ENCODE results near the gene ST6GALNAC4. TPM values are rescaled to one million over a fixed set of nuclear protein-coding genes. Genes with fewer than 3 reads are reported as not detected.

ST6GALNAC4 gene
- polyA plus RNA-seq, 1 of the 3 experiments (the other 2 are of a cell fraction): 30.2 TPM

DNA sequence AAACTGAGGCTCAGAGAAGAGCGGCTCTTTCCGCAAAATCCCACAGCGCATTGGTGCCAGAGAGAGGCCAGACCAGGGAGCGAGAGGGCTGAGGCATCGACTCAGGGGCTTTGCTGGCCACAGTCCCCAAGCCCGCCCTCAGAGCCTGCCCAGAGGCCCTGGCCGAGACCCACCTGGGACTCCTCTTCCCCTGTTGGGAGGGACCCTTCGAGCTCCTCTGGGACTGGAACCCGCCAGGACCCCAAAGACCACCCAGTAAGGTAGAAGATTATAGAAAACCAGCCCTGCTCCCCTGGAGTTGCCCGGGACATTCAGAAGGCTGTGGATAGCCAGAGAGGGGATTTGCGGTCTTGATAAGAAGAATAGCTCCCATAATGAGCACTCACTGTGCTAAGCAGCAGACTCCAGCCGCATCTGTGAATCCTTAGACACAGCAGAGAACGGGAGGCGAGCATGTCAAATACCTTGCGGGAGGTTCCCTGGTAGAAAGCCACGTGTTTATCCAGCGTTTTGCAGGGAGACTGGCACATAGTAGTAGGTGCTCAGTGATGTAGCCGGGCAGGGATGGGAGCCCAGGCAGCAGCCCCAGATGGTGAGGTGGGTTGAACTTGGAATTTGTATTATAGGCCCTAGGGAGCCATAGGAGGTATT is 38.7 kb downstream of the ST6GALNAC4 start:
- Histone ChIP-seq H3K4me3 (ENCODE audit: low read depth in 2 of 2, low read length in 1 of 2) (peak overlapping the region; percentile 52 to 71), H3K9me2 (no peaks in the 10 kb centered on the region), H3K9ac (peak overlapping the region; percentile 63; the same call in 1 of the 2 replicates), H3K9me3 (no peaks in the 10 kb centered on the region), H3K4me1 (ENCODE audit: control insufficient read depth in 1 of 2, insufficient read depth in 2 of 2, low read depth in 1 of 2, low read length in 1 of 2) (peaks cover 9 to 39% of the 10 kb centered on the region in 2 experiments; a peak in 2 of 4 replicates), H4K20me1 (ENCODE audit: insufficient read depth) (no peaks in the 10 kb centered on the region), H3K27me3 (ENCODE audit: insufficient read depth) (no peaks in the 10 kb centered on the region), H3K79me2 (ENCODE audit: insufficient read depth) (peaks cover 7% of the 10 kb centered on the region; the same call in 1 of the 2 replicates), H2AFZ (ENCODE audit: low read depth) (peak overlapping the region; percentile 93), H3K36me3 (replicated peaks in 1 of 2; ENCODE audit: control insufficient read depth in 1 of 2, insufficient read depth in 2 of 2, low read length in 1 of 2) (no peaks in the 10 kb centered on the region), H3K27ac (ENCODE audit: low read depth in 2 of 2, low read length in 1 of 2) (peak overlapping the region in 1 of 2 experiments; percentile 59; a peak in 1 of 4 replicates), H3F3A (replicated peaks; ENCODE audit: insufficient read depth) (peaks cover 2% of the 10 kb centered on the region), H3K4me2 (peak overlapping the region; percentile 97)
- ChIA-PET CTCF (interaction anchor here (0.8 to 5.9 kb wide), 5 partner anchors 8 to 143 kb away, joined by 3 to 31 read pairs (median 12); partner anchors contain the start of genes CDK9, ENG and TOR2A), POLR2A (interaction anchor here (0.5 kb wide), 1 partner anchor 280 kb away, joined by 3 read pairs; no protein-coding TSS in a partner anchor)
- WGBS (ENCODE audit: low lambda C conversion rate): 47% methylated on average over 15 of the region's 18 CpGs
- TF ChIP-seq, protein P1, sequence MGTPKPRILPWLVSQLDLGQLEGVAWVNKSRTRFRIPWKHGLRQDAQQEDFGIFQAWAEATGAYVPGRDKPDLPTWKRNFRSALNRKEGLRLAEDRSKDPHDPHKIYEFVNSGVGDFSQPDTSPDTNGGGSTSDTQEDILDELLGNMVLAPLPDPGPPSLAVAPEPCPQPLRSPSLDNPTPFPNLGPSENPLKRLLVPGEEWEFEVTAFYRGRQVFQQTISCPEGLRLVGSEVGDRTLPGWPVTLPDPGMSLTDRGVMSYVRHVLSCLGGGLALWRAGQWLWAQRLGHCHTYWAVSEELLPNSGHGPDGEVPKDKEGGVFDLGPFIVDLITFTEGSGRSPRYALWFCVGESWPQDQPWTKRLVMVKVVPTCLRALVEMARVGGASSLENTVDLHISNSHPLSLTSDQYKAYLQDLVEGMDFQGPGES (IDR thresholded peaks at IDR 0.05; ENCODE audit: low read depth, low read length): no peak
- TF ChIP-seq, protein P2, sequence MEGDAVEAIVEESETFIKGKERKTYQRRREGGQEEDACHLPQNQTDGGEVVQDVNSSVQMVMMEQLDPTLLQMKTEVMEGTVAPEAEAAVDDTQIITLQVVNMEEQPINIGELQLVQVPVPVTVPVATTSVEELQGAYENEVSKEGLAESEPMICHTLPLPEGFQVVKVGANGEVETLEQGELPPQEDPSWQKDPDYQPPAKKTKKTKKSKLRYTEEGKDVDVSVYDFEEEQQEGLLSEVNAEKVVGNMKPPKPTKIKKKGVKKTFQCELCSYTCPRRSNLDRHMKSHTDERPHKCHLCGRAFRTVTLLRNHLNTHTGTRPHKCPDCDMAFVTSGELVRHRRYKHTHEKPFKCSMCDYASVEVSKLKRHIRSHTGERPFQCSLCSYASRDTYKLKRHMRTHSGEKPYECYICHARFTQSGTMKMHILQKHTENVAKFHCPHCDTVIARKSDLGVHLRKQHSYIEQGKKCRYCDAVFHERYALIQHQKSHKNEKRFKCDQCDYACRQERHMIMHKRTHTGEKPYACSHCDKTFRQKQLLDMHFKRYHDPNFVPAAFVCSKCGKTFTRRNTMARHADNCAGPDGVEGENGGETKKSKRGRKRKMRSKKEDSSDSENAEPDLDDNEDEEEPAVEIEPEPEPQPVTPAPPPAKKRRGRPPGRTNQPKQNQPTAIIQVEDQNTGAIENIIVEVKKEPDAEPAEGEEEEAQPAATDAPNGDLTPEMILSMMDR (IDR thresholded peaks at IDR 0.05): no peak
- TF ChIP-seq EZH2phosphoT487 (IDR thresholded peaks at IDR 0.05; ENCODE audit: borderline replicate concordance, low read depth) (no peak), RCOR1 (IDR thresholded peaks at IDR 0.05; ENCODE audit: low read length) (no peak), POLR2AphosphoS5 (IDR thresholded peaks at IDR 0.05; ENCODE audit: low read depth, low read length) (no peak), TAF1 (IDR thresholded peaks at IDR 0.05; ENCODE audit: borderline replicate concordance, low read depth, low read length) (no peak), RXRA (IDR thresholded peaks at IDR 0.05; ENCODE audit: borderline replicate concordance, low read depth) (no peak)
- TF ChIP-seq, protein P3, sequence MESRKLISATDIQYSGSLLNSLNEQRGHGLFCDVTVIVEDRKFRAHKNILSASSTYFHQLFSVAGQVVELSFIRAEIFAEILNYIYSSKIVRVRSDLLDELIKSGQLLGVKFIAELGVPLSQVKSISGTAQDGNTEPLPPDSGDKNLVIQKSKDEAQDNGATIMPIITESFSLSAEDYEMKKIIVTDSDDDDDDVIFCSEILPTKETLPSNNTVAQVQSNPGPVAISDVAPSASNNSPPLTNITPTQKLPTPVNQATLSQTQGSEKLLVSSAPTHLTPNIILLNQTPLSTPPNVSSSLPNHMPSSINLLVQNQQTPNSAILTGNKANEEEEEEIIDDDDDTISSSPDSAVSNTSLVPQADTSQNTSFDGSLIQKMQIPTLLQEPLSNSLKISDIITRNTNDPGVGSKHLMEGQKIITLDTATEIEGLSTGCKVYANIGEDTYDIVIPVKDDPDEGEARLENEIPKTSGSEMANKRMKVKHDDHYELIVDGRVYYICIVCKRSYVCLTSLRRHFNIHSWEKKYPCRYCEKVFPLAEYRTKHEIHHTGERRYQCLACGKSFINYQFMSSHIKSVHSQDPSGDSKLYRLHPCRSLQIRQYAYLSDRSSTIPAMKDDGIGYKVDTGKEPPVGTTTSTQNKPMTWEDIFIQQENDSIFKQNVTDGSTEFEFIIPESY (IDR thresholded peaks at IDR 0.05; ENCODE audit: borderline replicate concordance, low read depth): no peak
- TF ChIP-seq, protein P4, sequence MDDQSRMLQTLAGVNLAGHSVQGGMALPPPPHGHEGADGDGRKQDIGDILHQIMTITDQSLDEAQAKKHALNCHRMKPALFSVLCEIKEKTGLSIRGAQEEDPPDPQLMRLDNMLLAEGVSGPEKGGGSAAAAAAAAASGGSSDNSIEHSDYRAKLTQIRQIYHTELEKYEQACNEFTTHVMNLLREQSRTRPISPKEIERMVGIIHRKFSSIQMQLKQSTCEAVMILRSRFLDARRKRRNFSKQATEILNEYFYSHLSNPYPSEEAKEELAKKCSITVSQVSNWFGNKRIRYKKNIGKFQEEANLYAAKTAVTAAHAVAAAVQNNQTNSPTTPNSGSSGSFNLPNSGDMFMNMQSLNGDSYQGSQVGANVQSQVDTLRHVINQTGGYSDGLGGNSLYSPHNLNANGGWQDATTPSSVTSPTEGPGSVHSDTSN (IDR thresholded peaks at IDR 0.05): no peak
- TF ChIP-seq, protein P5, sequence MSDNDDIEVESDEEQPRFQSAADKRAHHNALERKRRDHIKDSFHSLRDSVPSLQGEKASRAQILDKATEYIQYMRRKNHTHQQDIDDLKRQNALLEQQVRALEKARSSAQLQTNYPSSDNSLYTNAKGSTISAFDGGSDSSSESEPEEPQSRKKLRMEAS (IDR thresholded peaks at IDR 0.05; ENCODE audit: low read depth): no peak
- DNase-seq: no peak
